ENCODE measurements around the gene LRIF1. TPM values are rescaled to one million over a fixed set of nuclear protein-coding genes. Genes with fewer than 3 reads are reported as not detected.

LRIF1 gene
- total RNA-seq, 1 experiment from 2014 or later, result 8.5 TPM

DNA sequence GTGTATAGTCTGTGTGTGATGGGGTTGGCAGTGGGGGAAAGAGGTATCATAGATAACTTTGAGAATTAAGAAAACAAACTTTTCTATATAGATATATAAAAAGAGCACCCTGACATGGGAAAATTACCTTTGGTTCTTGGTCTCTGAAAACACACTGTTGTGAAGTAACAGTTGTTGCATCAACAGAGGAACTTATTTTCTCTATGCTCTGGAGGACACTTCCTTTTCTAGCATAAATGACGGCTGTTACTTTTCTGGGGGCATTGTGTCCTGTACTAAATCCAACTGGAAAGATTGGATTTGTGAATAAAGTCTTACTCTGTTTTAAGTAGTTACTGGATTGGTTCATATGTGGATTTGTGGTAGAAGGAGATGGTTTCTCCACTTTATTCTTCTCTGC lies 12.6 kb downstream of the LRIF1 start:
- no peaks in the 10 kb centered on the region for H3K4me1 Mint-ChIP-seq (ENCODE audit: insufficient read depth, unreplicated experiment)
- no peak overlapping the region for H3K27ac Mint-ChIP-seq (ENCODE audit: low read depth, unreplicated experiment)
- ChIA-PET CTCF (no interaction called here), POLR2A (no interaction called here)
- H3K36me3 Mint-ChIP-seq (ENCODE audit: insufficient read depth, unreplicated experiment), result no peaks in the 10 kb centered on the region
- H3K4me3 Mint-ChIP-seq (ENCODE audit: unreplicated experiment), result no peak overlapping the region
- H3K9me3 Mint-ChIP-seq (ENCODE audit: unreplicated experiment), result no peaks in the 10 kb centered on the region
- intact Hi-C loops (cut with micrococcal nuclease), result no loop called here
- DNase-seq (ENCODE audit: unreplicated experiment), result no peak
- TF ChIP-seq, protein P1, sequence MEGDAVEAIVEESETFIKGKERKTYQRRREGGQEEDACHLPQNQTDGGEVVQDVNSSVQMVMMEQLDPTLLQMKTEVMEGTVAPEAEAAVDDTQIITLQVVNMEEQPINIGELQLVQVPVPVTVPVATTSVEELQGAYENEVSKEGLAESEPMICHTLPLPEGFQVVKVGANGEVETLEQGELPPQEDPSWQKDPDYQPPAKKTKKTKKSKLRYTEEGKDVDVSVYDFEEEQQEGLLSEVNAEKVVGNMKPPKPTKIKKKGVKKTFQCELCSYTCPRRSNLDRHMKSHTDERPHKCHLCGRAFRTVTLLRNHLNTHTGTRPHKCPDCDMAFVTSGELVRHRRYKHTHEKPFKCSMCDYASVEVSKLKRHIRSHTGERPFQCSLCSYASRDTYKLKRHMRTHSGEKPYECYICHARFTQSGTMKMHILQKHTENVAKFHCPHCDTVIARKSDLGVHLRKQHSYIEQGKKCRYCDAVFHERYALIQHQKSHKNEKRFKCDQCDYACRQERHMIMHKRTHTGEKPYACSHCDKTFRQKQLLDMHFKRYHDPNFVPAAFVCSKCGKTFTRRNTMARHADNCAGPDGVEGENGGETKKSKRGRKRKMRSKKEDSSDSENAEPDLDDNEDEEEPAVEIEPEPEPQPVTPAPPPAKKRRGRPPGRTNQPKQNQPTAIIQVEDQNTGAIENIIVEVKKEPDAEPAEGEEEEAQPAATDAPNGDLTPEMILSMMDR (IDR thresholded peaks at IDR 0.05; ENCODE audit: unreplicated experiment), result no peak
- H3K27me3 Mint-ChIP-seq (ENCODE audit: insufficient read depth, unreplicated experiment), result no peaks in the 10 kb centered on the region
- no TSS peak for BruUV-seq (replicated peaks)

DNA sequence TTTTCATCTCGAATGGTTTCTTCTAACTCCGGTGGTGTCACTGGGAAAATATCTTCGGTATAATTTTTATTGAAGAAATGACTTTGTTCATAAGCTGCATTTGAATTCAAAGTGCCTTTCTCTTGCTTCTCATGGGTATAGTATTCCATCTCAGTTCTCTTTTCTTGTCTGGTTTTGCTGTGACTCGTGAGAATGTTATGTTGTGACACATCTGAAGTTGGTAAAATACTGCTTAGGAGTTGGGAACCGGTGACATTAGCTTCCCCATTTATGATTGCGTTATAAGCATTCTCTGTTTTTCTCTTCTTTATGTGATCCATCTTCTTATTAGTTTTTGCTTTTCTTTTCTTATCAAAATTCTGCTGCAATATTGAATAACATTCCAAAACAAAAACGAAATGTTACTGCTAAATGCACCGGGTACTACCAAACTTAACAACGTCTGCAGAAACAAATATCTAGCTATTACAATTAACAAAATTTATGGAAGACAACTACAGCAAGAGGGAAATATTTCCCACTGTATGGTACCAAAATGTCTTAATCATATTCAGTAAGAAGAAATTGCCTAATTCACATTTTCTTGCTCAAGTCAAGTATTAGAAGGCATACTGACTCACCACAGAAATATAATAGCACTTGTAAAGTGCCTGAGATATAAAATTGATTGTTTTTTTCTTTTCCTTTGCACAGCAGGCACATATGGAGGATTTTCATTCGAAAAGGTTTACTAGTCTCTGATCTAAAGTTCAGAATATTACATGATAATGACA lies 15.5 kb downstream of the LRIF1 start:
- Mint-ChIP-seq H3K36me3 (ENCODE audit: insufficient read depth, unreplicated experiment) (no peaks in the 10 kb centered on the region), H3K27ac (ENCODE audit: low read depth, unreplicated experiment) (no peak overlapping the region), H3K27me3 (ENCODE audit: insufficient read depth, unreplicated experiment) (no peaks in the 10 kb centered on the region), H3K4me1 (ENCODE audit: insufficient read depth, unreplicated experiment) (no peaks in the 10 kb centered on the region), H3K9me3 (ENCODE audit: unreplicated experiment) (no peaks in the 10 kb centered on the region), H3K4me3 (ENCODE audit: unreplicated experiment) (no peak overlapping the region)
- TF ChIP-seq, protein P1 (IDR thresholded peaks at IDR 0.05; ENCODE audit: unreplicated experiment), result no peak
- ChIA-PET POLR2A (interaction anchor here (0.7 to 0.9 kb wide), 4 partner anchors 16 to 332 kb away, joined by 3 to 4 read pairs (median 3); partner anchors contain the start of gene LRIF1), CTCF (interaction anchor here (0.6 to 1.0 kb wide), 4 partner anchors 12 to 43 kb away, joined by 3 to 7 read pairs (median 4); no protein-coding TSS in a partner anchor)
- DNase-seq (ENCODE audit: unreplicated experiment), result no peak
- intact Hi-C loops (cut with micrococcal nuclease), result no loop called here
- no TSS peak for BruUV-seq (replicated peaks)

DNA sequence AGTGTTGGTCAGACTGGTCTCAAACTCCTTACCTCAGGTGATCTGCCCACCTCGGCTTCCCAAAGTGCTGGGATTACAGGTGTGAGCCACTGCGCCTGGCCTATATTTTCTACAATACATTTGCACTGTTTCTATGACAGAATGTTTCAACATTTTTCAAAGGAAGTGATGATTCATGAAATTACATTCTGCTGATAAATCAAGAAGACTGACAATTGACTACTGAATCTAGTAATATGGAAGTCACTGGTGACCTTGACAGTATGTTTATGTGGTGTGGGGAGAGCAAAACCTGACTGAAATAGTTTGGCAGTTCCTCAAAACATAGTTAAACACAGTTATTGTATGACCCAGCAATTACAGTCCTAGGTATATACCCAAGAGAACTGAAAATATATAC lies 18.1 kb downstream of the LRIF1 start:
- DNase-seq (ENCODE audit: unreplicated experiment), result peak; percentile 6
- intact Hi-C loops (cut with micrococcal nuclease), result no loop called here
- Mint-ChIP-seq H3K27me3 (ENCODE audit: insufficient read depth, unreplicated experiment) (no peaks in the 10 kb centered on the region), H3K36me3 (ENCODE audit: insufficient read depth, unreplicated experiment) (no peaks in the 10 kb centered on the region), H3K9me3 (ENCODE audit: unreplicated experiment) (no peaks in the 10 kb centered on the region), H3K4me1 (ENCODE audit: insufficient read depth, unreplicated experiment) (no peaks in the 10 kb centered on the region), H3K4me3 (ENCODE audit: unreplicated experiment) (no peak overlapping the region), H3K27ac (ENCODE audit: low read depth, unreplicated experiment) (no peak overlapping the region)
- CTCF ChIA-PET, result no interaction called here
- TF ChIP-seq, protein P1 (IDR thresholded peaks at IDR 0.05; ENCODE audit: unreplicated experiment), result no peak
- no TSS peak for BruUV-seq (replicated peaks)
- POLR2A ChIA-PET, result interaction anchor here (1.4 kb wide), 1 partner anchor 19 kb away, joined by 4 read pairs; the partner anchor contains the start of gene LRIF1

DNA sequence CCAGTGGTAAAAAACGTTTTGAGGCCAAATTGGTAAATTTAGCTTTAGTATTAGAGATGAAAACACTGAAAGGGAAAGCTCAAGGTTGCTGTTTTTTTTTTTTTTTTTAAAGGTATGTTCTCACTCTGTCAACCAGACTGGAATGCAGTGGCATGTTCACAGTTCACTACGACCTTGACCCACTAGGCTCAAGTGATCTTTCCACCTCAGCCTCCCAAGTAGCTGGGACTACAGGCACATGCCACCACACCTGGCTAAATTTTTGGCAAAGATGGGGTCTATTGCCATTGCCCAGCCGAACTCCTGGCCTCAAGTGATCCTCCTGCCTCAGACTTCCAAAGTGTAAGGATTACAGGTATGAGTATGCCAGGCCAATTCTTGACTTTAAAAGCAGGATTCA lies 18.9 kb downstream of the LRIF1 start:
- CTCF ChIA-PET, result interaction anchor here (0.6 to 0.8 kb wide), 4 partner anchors 11 to 1435 kb away, joined by 3 to 4 read pairs (median 3); no protein-coding TSS in a partner anchor
- Mint-ChIP-seq H3K4me3 (ENCODE audit: unreplicated experiment) (no peak overlapping the region), H3K36me3 (ENCODE audit: insufficient read depth, unreplicated experiment) (no peaks in the 10 kb centered on the region), H3K9me3 (ENCODE audit: unreplicated experiment) (no peaks in the 10 kb centered on the region), H3K27me3 (ENCODE audit: insufficient read depth, unreplicated experiment) (no peaks in the 10 kb centered on the region), H3K4me1 (ENCODE audit: insufficient read depth, unreplicated experiment) (no peaks in the 10 kb centered on the region), H3K27ac (ENCODE audit: low read depth, unreplicated experiment) (no peak overlapping the region)
- no TSS peak for BruUV-seq (replicated peaks)
- POLR2A ChIA-PET, result interaction anchor here (0.8 kb wide), 1 partner anchor 10 kb away, joined by 4 read pairs; no protein-coding TSS in a partner anchor
- intact Hi-C loops (cut with micrococcal nuclease), result no loop called here
- TF ChIP-seq, protein P1 (IDR thresholded peaks at IDR 0.05; ENCODE audit: unreplicated experiment), result no peak
- DNase-seq (ENCODE audit: unreplicated experiment), result no peak
